Endothelial cell of umbilical vein (primary cell): ENCODE results near the gene HMG20A. TPM values are rescaled to one million over a fixed set of nuclear protein-coding genes. Genes with fewer than 3 reads are reported as not detected.

ENCODE experiments used
- BruUV-seq: library from RNA; stranded (reverse); fragments of 400-500 nt; replicated peaks from 2 replicates; lab custom pipeline; 2021; lab: Mats Ljungman, UMichigan
- CTCF ChIA-PET: fragments of 300-600, 350-600 bp; sonication (Branson Sonifier 250); formaldehyde crosslinking; loops from one replicate; lab custom pipeline; 2021; ENCODE audit warnings: antibody characterized with exemption, inconsistent platforms; lab: Charles Lee
- POLR2A ChIA-PET: fragments of 300-600, 350-600 bp; sonication (Branson Sonifier 250); formaldehyde crosslinking; loops from one replicate; lab custom pipeline; 2021; ENCODE audit warnings: antibody characterized with exemption, inconsistent platforms; lab: Charles Lee
- DNase-seq: peaks from one replicate; pipeline ENCODE4 v3.0.0-alpha.2; 2011; ENCODE audit warnings: low read depth, low spot score
- FAIRE-seq: peaks from 2 replicates; lab custom pipeline; 2011; peaks lifted over from hg19 to GRCh38; lab: Jason Lieb, UNC
- H2AFZ ChIP-seq: 2 replicates; pipeline ENCODE4 v1.6.0; 2012; ENCODE audit warnings: low read depth, low read length, control low read depth, inconsistent platforms
- H3K27ac ChIP-seq: 2 replicates; pipeline ENCODE4 v1.5.1; 2011; ENCODE audit warnings: low read depth, mild to moderate bottlenecking, control low read depth, low read length, moderate library complexity; ENCODE audit not compliant: insufficient read depth
- H3K27me3 ChIP-seq, 2 experiments: 2 replicates each; pipeline versions ENCODE4 v1.6.0 to v1.6.1; 2011; ENCODE audit warnings: low read length in 2 of 2, mixed read lengths in 1 of 2; ENCODE audit not compliant: control insufficient read depth in 2 of 2, insufficient read depth in 2 of 2
- H3K36me3 ChIP-seq, 2 experiments: 2 replicates in 1 of 2; 3 replicates in 1 of 2; pipeline ENCODE4 v1.5.1; 2011; ENCODE audit warnings: low read length in 2 of 2, mild to moderate bottlenecking in 1 of 2, moderate library complexity in 1 of 2; ENCODE audit not compliant: control insufficient read depth in 2 of 2, insufficient read depth in 2 of 2; ENCODE audit errors: extremely low read depth in 1 of 2
- H3K4me1 ChIP-seq: 3 replicates; pipeline ENCODE4 v1.5.1; 2011; ENCODE audit warnings: mild to moderate bottlenecking, low read length; ENCODE audit not compliant: control insufficient read depth, insufficient read depth; ENCODE audit errors: extremely low read depth
- H3K4me2 ChIP-seq: 2 replicates; pipeline ENCODE4 v1.6.1; 2011; ENCODE audit warnings: low read length, control low read depth, mixed read lengths; ENCODE audit not compliant: insufficient read depth
- H3K4me3 ChIP-seq, 3 experiments: fragments of 200-600 bp in 1 of 3; sonication (generic), shearing (Covaris generic) in 1 of 3; replicated peaks in 1 of 3; 2 replicates each; pipeline ENCODE4 v1.5.1; 2011 to 2016; ENCODE audit warnings: control low read depth in 3 of 3, low read length in 3 of 3, mild to moderate bottlenecking in 2 of 3, inconsistent platforms in 1 of 3, low read depth in 1 of 3, moderate library complexity in 1 of 3; ENCODE audit not compliant: insufficient read depth in 1 of 3
- H3K79me2 ChIP-seq: 2 replicates; pipeline ENCODE4 v1.6.0; 2012; ENCODE audit warnings: low read length, inconsistent platforms; ENCODE audit not compliant: control insufficient read depth, insufficient read depth
- H3K9ac ChIP-seq: replicated peaks from 2 replicates; pipeline ENCODE3; 2011; ENCODE audit warnings: low read length, control low read depth; ENCODE audit not compliant: insufficient read depth; ENCODE audit errors: extremely low read depth
- H3K9me1 ChIP-seq: replicated peaks from 3 replicates; pipeline ENCODE4 v1.6.0; 2011; ENCODE audit warnings: mild to moderate bottlenecking, low read length; ENCODE audit not compliant: control insufficient read depth, insufficient read depth; ENCODE audit errors: extremely low read depth
- H3K9me3 ChIP-seq: replicated peaks from 2 replicates; pipeline ENCODE4 v1.5.1; 2012; ENCODE audit warnings: low read length, inconsistent platforms; ENCODE audit not compliant: control insufficient read depth, insufficient read depth
- H4K20me1 ChIP-seq: replicated peaks from 2 replicates; pipeline ENCODE3; 2011; ENCODE audit warnings: mild to moderate bottlenecking, low read length; ENCODE audit not compliant: control insufficient read depth, insufficient read depth; ENCODE audit errors: extremely low read depth
- CTCF ChIP-seq, 2 donors: IDR thresholded peaks; 1 replicate in 1 of 2; 2 replicates in 1 of 2; pipeline ENCODE4 v1.5.1; 2011; ENCODE audit warnings: low read length in 2 of 2, mild to moderate bottlenecking in 2 of 2, moderate library complexity in 2 of 2, control low read depth in 1 of 2, inconsistent platforms in 1 of 2, low read depth in 1 of 2; ENCODE audit not compliant: insufficient read depth in 1 of 2; ENCODE audit errors: extremely low read depth in 1 of 2
- EZH2 ChIP-seq: IDR thresholded peaks from 2 replicates; pipeline ENCODE4 v1.6.1; 2012; ENCODE audit warnings: borderline replicate concordance, low read depth, mild to moderate bottlenecking, moderate library complexity, low read length, inconsistent platforms; ENCODE audit not compliant: severe bottlenecking
- FOS ChIP-seq: IDR thresholded peaks from 2 replicates; pipeline ENCODE4 v1.6.1; 2011; ENCODE audit warnings: mild to moderate bottlenecking, low read length, moderate library complexity, borderline replicate concordance; ENCODE audit not compliant: insufficient read depth
- GATA2 ChIP-seq: IDR thresholded peaks from 2 replicates; pipeline ENCODE4 v1.7.0; 2011; ENCODE audit warnings: low read depth, mild to moderate bottlenecking, moderate library complexity, mixed read lengths, low read length; ENCODE audit not compliant: insufficient read length, insufficient read depth
- JUN ChIP-seq: IDR thresholded peaks from 2 replicates; pipeline ENCODE4 v1.6.1; 2011; ENCODE audit warnings: borderline replicate concordance, low read depth; ENCODE audit not compliant: insufficient read length, insufficient read depth
- MAX ChIP-seq: IDR thresholded peaks from 2 replicates; pipeline ENCODE4 v1.6.1; 2011; ENCODE audit not compliant: insufficient read depth, insufficient read length
- MYC ChIP-seq: IDR thresholded peaks from one replicate; pipeline ENCODE4 v1.6.1; 2011; ENCODE audit warnings: mild to moderate bottlenecking, low read depth, low read length
- POLR2A ChIP-seq: IDR thresholded peaks from 2 replicates; pipeline ENCODE4 v1.6.1; 2012; ENCODE audit warnings: low read depth, mild to moderate bottlenecking, control low read depth, low read length
- POLR2AphosphoS5 ChIP-seq: IDR thresholded peaks from 2 replicates; pipeline ENCODE4 v1.6.1; 2012; ENCODE audit warnings: low read depth, mild to moderate bottlenecking, control low read depth, low read length, moderate library complexity; ENCODE audit not compliant: insufficient read depth
- dilution Hi-C: fragments of 300-500 bp; cut with MboI; formaldehyde crosslinking; loops from one replicate; pipeline ENCODE4 v1.15.0; 2019; ENCODE audit warnings: low sequenced_read_pairs; ENCODE audit not compliant: extremely low pct_ligation_motif_present
- intact Hi-C: fragments of 100-400 bp; cut with micrococcal nuclease; formaldehyde crosslinking; loops from one replicate; pipeline ENCODE4 v1.10.0; 2022
- polyA plus RNA-seq, 4 experiments: library from polyadenylated mRNA; depleted of rRNA in 3 of 4; stranded (reverse) in 3 of 4; unstranded in 1 of 4; fragments of >200 nt; gene quantifications; 2 replicates each; pipeline versions ENCODE4 v1.2.1 to v1.2.3, GENCODE V29; 2011 to 2012; ENCODE audit warnings: missing spikeins in 1 of 4
- total RNA-seq: library from RNA; stranded (reverse); gene quantifications from 2 replicates; pipeline ENCODE4 v1.2.3, GENCODE V29; 2021

The HMG20A gene
- total and polyA plus RNA-seq, 2 donors (not counting 3 experiments of a cell fraction or from before 2014, with no cell fraction given): 35.8 to 44.0 TPM

GRCh38 chr15:77513226-77513625, 92.5 kb downstream of the HMG20A start:
- H4K20me1 ChIP-seq: no peaks in the 10 kb centered on the region
- H3K27me3 ChIP-seq: peaks cover 0 to under 1% of the 10 kb centered on the region in 2 experiments
- ChIA-PET CTCF (interaction anchor here (1.4 kb wide), 1 partner anchor 16 kb away, joined by 4 read pairs; no protein-coding TSS in a partner anchor), POLR2A (no interaction called here)
- intact Hi-C loops: no loop called here
- no peaks in the 10 kb centered on the region for H3K9me3 ChIP-seq
- H3K79me2 ChIP-seq: no peaks in the 10 kb centered on the region
- TF ChIP-seq EZH2 (no peak), POLR2A (no peak), POLR2AphosphoS5 (no peak), GATA2 (no peak), FOS (no peak), MAX (no peak), MYC (no peak), CTCF (IDR thresholded peaks at IDR 0.05; ENCODE audit: extremely low read depth in 1 of 2, insufficient read depth in 1 of 2, low read depth in 1 of 2, low read length in 2 of 2) (no peak), JUN (no peak)
- no peaks in the 10 kb centered on the region for H3K36me3 ChIP-seq
- BruUV-seq: no TSS peak
- H3K4me2 ChIP-seq: no peak overlapping the region
- FAIRE-seq (no peak), DNase-seq (no peak)
- dilution Hi-C loops: no loop called here
- H3K9ac ChIP-seq: no peak overlapping the region
- H3K9me1 ChIP-seq: no peaks in the 10 kb centered on the region
- H3K4me1 ChIP-seq: peaks cover 10% of the 10 kb centered on the region
- no peak overlapping the region for H2AFZ ChIP-seq
- H3K27ac ChIP-seq: no peak overlapping the region
- H3K4me3 ChIP-seq: no peak overlapping the region
